Urinary bladder (tissue), 4 donors: Measurements from ENCODE around the gene NHLRC4. TPM values are rescaled to one million over a fixed set of nuclear protein-coding genes. Genes with fewer than 3 reads are reported as not detected.

Experiments used
- DNase-seq: peaks from one replicate; pipeline ENCODE4 v3.0.0-alpha.2; 2015; ENCODE audit errors: extremely low spot score
- H3K27ac ChIP-seq: one replicate; pipeline ENCODE4 v1.5.1; 2013; ENCODE audit warnings: low read depth, mild to moderate bottlenecking, moderate library complexity
- H3K36me3 ChIP-seq: one replicate; pipeline ENCODE4 v1.6.1; 2013; ENCODE audit warnings: mild to moderate bottlenecking, moderate library complexity; ENCODE audit not compliant: insufficient read depth
- H3K4me1 ChIP-seq: one replicate; pipeline ENCODE4 v1.6.1; 2013; ENCODE audit warnings: mild to moderate bottlenecking, moderate library complexity; ENCODE audit not compliant: insufficient read depth
- H3K4me3 ChIP-seq: one replicate; pipeline ENCODE4 v1.5.1; 2013; ENCODE audit warnings: low read depth, low read length
- WGBS: extraction: QIAGEN DNeasy Blood & Tissue Kit; methylation state at CpG from one replicate; pipeline ENCODE4 v1.1.7; 2013; 5-methylcytosine and 5-hydroxymethylcytosine counted together
- polyA plus RNA-seq: library from polyadenylated mRNA; stranded (reverse); fragments of 200-250 nt; gene quantifications from one replicate; pipeline ENCODE4 v1.2.3, GENCODE V29; 2013
- total RNA-seq: library from RNA; depleted of rRNA; stranded (reverse); fragments of >200 nt; gene quantifications from one replicate; pipeline ENCODE4 v1.2.3, GENCODE V29; 2014
- donor health status: healthy with polysubstance abuse.
- donor health status: healthy.

NHLRC4 gene
- total and polyA plus RNA-seq, 2 donors = 1.0 to 1.8 TPM

GRCh38 chr16:585351-585750, 18.5 kb downstream of the NHLRC4 start:
- Histone ChIP-seq H3K27ac (no peak overlapping the region), H3K36me3 (no peaks in the 10 kb centered on the region), H3K4me1 (no peaks in the 10 kb centered on the region), H3K4me3 (no peak overlapping the region)
- 24% methylated on average over 10 of the region's 10 CpGs for WGBS
- no peak for DNase-seq

GRCh38 chr16:586047-586644, 19.3 kb downstream of the NHLRC4 start:
- DNase-seq = no peak
- H3K27ac ChIP-seq = no peak overlapping the region
- no peak overlapping the region for H3K4me3 ChIP-seq
- no peaks in the 10 kb centered on the region for H3K36me3 ChIP-seq
- 36% methylated on average over 16 of the region's 16 CpGs for WGBS
- H3K4me1 ChIP-seq = no peaks in the 10 kb centered on the region

DNA sequence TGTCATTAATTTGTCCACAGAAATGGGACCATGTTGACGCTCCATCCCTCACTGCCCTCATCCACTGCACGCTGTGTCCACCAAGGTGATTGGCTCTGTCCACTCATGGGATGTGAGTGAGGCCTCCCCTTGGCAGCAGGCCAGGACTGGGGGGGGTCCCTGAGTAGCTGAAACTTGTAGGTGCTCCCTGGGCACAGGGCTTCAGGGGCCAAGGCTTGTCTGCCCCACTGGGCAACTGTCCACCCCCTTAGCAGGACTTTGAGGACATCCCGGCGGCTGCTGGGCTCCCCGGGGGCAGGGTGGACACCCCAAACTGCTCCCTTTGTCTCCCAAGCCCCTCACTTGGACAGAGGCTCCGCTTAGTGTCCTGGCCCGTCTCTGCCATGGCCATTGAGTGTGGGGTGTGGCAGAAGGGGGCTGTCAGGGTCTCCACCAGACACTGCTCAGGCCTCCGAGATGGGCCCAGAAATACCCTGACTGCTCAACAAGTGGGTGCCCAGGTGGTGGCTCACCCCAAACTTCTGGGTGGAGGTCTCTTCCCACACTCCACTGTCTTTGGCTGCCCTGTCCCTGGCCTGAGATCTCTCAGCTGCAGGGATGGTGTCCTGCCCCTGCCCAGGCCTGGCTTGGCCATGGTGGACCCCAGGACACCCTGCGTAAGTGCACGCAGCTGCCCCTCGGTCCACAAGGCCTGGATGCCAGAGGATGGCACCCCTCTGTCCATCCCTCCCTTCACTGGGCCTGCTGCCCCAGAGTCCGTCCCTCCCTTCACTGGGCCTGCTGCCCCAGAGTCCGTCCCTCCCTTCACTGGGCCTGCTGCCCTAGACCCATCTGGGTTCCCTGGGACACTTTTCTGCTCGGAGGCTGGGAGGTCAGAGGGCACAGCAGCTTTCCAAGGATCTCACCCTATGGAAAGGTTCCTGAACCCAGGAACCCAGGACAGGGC, 20.1 kb downstream of the NHLRC4 start:
- Histone ChIP-seq H3K4me1 (no peaks in the 10 kb centered on the region), H3K27ac (no peak overlapping the region), H3K4me3 (no peak overlapping the region), H3K36me3 (no peaks in the 10 kb centered on the region)
- DNase-seq = no peak
- WGBS = 69% methylated on average over 14 of the region's 14 CpGs

DNA sequence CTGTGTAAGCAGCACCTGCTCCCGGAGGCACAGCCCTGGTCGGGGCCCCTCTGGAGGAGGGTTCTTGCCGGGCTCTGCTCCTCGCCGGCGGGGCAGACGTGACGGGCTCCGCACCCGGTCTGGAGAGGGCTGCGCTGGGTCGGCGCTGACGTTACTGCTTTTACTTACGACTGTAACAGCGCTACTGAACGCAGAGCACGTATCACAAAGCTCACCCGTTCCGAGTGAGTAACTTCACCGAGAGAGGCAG, 21.8 kb downstream of the NHLRC4 start:
- Histone ChIP-seq H3K36me3 (no peaks in the 10 kb centered on the region), H3K4me3 (peak overlapping the region; percentile 71), H3K27ac (peak overlapping the region; percentile 90), H3K4me1 (no peaks in the 10 kb centered on the region)
- WGBS = 0% methylated on average over 21 of the region's 21 CpGs
- DNase-seq = no peak

DNA sequence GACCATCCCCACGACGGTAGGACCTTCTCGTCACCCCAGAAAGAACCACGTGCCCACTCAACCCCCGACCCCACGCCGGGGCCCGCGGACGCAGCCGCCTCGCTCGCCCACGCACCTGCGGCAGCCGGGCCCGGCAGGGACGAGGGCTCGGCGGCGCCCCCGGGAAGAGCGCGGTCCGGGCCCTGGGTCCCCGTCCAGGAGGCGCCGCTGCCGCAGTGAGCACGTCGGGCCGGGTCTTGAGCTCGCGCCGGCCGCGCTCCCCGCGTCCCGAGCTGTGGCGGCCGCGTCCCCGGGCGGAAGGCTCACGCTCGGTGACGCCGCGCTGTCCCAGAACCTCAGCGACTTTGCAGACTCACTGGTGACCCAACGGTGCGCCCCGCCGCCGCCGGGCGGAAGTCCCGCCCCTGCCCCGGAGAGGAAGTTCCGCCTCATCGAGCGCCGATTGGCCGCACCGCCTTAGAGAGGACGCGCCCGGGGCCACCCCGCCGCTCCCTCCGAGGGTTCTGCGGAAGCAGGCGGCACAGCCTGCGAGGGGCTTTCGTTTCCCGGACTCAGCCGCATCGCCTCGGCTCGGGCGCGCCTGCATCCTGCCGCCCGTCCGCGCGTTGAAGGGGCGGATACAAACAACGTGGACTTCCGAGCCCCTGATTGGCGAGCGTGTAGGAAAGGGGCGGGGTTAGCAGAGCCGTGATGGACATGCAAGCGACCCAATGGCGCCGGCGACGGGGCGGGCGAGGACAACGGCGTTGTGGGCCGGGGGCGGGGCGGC, 22.3 kb downstream of the NHLRC4 start:
- WGBS = under 1% methylated on average over 107 of the region's 107 CpGs
- H3K4me1 ChIP-seq = no peaks in the 10 kb centered on the region
- H3K27ac ChIP-seq = peak overlapping the region; percentile 92

DNA sequence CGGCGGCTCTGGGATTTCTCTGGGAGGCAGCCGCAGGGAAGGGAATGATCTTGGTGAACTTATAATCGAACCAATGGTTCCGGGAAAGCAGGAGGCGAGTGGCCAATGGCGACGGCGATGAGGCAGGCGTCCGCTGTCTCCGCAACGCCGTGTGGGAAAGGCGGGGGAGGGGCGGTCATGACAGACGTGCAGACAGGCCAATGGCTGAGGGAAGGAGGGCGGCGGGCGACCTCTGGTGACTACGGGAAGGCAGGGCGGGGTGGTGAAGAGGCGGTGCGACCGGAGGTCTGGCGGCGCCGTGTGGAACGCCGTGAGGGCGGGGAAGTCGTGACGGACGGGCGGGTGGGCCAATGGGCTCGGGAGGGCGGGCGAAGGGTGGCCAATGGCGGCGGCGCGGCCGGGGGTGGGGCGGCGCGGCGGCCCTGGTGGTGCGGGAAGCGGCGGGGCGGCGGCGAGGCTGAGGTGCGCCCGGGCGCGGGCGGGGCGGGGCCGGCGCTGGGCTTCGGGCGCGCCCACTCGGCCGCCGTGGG, 22.9 kb downstream of the NHLRC4 start, which contains the start of gene RAB40C:
Gene RAB40C, plus strand, starts transcription at position 409 of the 530 bp plus-strand sequence. CDS start 226 bp downstream, outside the sequence.
- Histone ChIP-seq H3K4me1 (no peaks in the 10 kb centered on the region), H3K27ac (peak within 1 kb of the TSS; percentile 92), H3K36me3 (no peaks in the 10 kb centered on the region), H3K4me3 (peak within 1 kb of the TSS; percentile 72)
- WGBS = 1% methylated on average over 65 of the region's 67 CpGs
- peak; percentile 94 for DNase-seq

More for the DNA sequence above, 22.3 kb downstream of the NHLRC4 start:
- H3K36me3 ChIP-seq = no peaks in the 10 kb centered on the region
- peak; percentile 89 for DNase-seq
- H3K4me3 ChIP-seq = peak overlapping the region; percentile 71

- Histone ChIP-seq H3K4me3 (peak overlapping the region; percentile 72), H3K4me1 (no peaks in the 10 kb centered on the region), H3K27ac (peak overlapping the region; percentile 78), H3K36me3 (no peaks in the 10 kb centered on the region)
- under 1% methylated on average over 71 of the region's 71 CpGs for WGBS
- no peak for DNase-seq
Measured at GRCh38 chr16:590188-590814, 23.5 kb downstream of the NHLRC4 start.

- peak overlapping the region; percentile 72 for H3K4me3 ChIP-seq
- 57% methylated on average over 10 of the region's 10 CpGs for WGBS
- DNase-seq = no peak
- H3K27ac ChIP-seq = no peak overlapping the region
- H3K36me3 ChIP-seq = no peaks in the 10 kb centered on the region
- no peaks in the 10 kb centered on the region for H3K4me1 ChIP-seq
Measured at GRCh38 chr16:590815-591200, 24.0 kb downstream of the NHLRC4 start.

- 86% methylated on average over 8 of the region's 8 CpGs for WGBS
- no peaks in the 10 kb centered on the region for H3K4me1 ChIP-seq
- H3K27ac ChIP-seq = no peak overlapping the region
Measured at GRCh38 chr16:591231-591630, 24.4 kb downstream of the NHLRC4 start.

GRCh38 chr16:591892-592517, 25.2 kb downstream of the NHLRC4 start:
- no peak overlapping the region for H3K4me3 ChIP-seq
- no peaks in the 10 kb centered on the region for H3K36me3 ChIP-seq
- H3K27ac ChIP-seq = peak overlapping the region; percentile 19
- WGBS = 85% methylated on average over 15 of the region's 15 CpGs
- H3K4me1 ChIP-seq = no peaks in the 10 kb centered on the region
- no peak for DNase-seq

More at GRCh38 chr16:591231-591630, 24.4 kb downstream of the NHLRC4 start:
- Histone ChIP-seq H3K4me3 (no peak overlapping the region), H3K36me3 (no peaks in the 10 kb centered on the region)
- DNase-seq = no peak

GRCh38 chr16:592518-593306, 25.9 kb downstream of the NHLRC4 start:
- Histone ChIP-seq H3K27ac (peak overlapping the region; percentile 19), H3K4me3 (no peak overlapping the region), H3K4me1 (no peaks in the 10 kb centered on the region), H3K36me3 (no peaks in the 10 kb centered on the region)
- peak; percentile 56 for DNase-seq
- WGBS = 77% methylated on average over 24 of the region's 24 CpGs

- no peak for DNase-seq
- no peak overlapping the region for H3K4me3 ChIP-seq
- H3K36me3 ChIP-seq = no peaks in the 10 kb centered on the region
- H3K27ac ChIP-seq = no peak overlapping the region
- H3K4me1 ChIP-seq = no peaks in the 10 kb centered on the region
- WGBS = 80% methylated on average over 9 of the region's 9 CpGs
Measured at GRCh38 chr16:593406-593805, 26.6 kb downstream of the NHLRC4 start.
